HG03575 (cell line): ENCODE data around the gene SUPT7L.

ENCODE experiments used
- ATAC-seq: cut with Tn5 transposase; IDR thresholded peaks from one replicate; pipeline ENCODE4 v1.9.1; 2021; ENCODE audit not compliant: unreplicated experiment, insufficient number of reproducible peaks, low FRiP score; ENCODE audit errors: extremely low read depth

Gene SUPT7L

GRCh38 chr2:27663285-27664153 is at the start of gene SUPT7L, which contains the start of gene SLC4A1AP:
Gene SUPT7L, minus strand, starts transcription at chr2:27663614. Its CDS starts 1,422 bp downstream, at chr2:27662192.
Gene SLC4A1AP, plus strand, starts transcription at chr2:27663889. Its CDS starts 26 bp downstream, at chr2:27663915.
- no peak for ATAC-seq

DNA sequence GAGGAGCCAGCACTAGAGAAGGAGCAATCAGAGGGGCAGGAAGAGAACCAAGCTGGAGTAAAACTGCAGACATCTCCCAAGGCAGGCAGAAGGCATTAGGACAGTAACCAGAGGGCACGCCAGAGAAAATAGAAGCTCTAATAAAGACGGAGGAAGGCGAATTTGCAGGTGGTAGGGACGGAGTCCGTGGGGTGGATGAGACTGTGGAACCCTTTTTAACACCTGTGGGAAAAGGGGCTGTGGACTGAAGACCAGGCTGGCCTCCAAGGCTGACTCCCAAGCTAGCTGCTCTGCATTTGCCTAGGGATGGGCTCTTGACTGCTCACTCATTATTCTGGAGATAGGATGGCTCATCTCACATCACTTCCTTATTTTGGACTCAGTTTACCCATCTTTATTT is 49.8 kb upstream of the SUPT7L start:
- ATAC-seq: no peak

GRCh38 chr2:27712522-27712921 is 49.1 kb upstream of the SUPT7L start:
- ATAC-seq: no peak

DNA sequence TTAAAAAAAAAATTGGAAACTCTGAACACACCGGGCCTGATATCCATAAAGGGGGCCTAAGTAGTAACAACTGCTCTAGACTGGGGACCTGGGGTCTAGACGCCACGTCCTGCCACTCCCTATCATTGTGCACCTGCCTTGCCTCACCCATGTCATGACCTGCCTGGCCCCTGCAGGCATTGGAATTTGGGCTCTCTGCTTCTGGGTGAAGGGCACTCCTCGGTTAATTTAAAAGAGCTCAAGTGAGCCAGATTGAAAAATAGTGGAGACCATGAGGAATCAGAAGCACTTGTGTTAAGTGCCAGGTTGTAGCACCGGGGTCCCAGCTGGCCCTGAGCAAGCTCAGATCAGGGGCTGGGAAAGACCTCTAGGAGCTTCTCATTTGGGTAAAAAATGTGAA is 48.4 kb upstream of the SUPT7L start:
- no peak for ATAC-seq

GRCh38 chr2:27710640-27711430 is 47.4 kb upstream of the SUPT7L start:
- ATAC-seq: no peak

DNA sequence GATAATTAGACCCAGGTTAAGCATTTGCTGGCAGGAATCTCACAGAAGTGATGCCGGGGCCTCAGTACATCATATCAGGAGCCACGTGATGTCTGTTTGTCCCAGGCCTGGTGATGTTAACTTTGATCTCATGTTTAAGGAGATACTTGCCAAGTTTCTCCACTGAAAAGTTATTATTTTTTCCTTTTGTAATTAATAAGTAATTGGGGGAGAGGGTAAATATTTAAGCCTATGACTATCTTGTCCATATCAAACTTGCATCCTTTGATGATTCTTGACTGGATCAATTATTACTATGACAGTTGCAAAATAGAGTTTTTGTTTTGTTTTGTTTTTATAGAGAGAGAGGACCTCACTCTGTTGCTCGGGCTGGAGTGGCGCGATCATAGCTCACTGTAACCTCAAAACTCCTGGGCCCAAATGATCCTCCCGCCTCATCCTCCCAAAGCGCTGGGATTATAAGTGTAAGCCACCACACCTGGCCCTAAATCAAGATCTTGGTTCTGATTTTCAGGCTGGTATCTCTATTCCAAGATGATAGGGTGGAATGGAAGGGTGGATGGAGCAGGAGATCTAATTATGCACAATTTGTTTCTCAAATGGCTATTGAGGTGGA is 46.7 kb upstream of the SUPT7L start:
- no peak for ATAC-seq

- ATAC-seq: no peak
Measured at GRCh38 chr2:27709326-27709725, 45.9 kb upstream of the SUPT7L start.

DNA sequence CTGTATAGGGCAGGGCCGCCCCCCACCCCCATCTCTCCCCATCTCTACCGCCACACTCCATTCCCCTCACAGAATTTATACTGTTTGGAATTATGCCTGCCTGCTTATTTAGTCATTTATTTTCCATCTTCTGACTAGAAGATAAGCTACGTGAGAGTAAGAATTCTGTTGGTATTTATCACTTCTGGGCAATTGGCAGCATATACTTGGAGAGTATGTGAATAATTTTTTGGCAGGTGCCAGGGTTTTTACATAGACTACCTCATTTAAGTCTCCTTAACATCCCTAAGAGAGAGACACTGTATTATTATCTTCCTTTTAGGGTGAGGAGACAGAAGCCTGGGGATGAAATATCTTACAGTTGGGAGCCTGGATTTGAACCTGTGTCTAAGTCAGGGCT is 45.3 kb upstream of the SUPT7L start:
- no peak for ATAC-seq

DNA sequence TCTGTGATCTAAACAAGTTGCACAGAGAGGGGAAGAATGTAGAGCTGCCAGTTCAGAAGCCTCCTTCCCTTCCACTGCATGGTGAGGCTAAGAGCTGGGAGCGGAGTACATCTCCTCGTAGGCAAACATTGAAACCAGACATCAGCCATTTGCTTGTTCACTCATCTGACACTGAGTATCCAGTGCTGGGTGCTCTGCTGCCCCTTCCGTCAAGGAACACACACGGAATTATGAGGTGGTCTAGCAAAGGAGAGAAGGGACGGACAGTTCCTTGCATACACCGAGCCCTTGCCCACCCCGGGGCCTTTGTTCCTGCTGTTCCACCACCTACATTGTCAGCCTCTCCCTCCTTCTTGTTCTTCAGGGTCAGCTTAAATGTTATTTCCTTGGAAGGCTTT is 44.8 kb upstream of the SUPT7L start:
- ATAC-seq: no peak

GRCh38 chr2:27707462-27708256 is 44.2 kb upstream of the SUPT7L start:
- no peak for ATAC-seq

DNA sequence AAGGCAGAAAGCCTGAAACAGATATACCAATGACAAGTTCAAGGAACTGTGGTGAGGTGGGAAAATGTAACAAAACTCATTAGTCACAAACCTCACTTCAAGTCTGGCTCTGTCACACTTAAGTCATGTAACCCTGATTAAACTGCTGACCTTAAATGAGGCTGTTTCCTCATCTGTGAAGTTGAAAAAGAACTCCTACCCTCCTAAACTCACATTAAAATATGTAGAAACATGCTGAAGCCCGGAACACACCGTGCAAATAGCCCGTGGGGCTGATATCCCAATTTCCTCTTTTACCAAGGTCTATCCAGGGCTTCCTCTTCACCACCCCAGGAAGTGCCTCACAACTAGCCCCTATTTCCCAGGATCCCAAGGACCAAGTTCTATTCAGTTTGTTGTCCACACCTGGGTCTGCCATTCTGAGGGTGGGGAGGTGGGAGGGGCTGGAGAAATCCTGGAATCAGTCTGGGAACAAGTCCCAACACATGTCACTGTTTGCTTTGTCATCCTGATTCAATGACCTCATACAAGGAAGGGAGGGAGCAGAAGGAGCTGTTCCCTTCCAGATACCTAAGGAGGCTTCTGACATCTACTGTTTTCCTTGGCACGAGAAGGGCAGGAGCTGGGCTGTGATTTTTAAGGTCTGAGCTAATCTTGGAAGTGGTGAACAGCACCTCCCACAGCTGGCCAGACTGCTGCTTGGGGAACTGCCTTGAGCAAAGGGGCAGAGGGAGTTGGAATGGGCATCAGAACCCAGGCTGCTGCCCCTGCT is 42.6 kb upstream of the SUPT7L start:
- no peak for ATAC-seq

GRCh38 chr2:27704342-27704876 is 41.0 kb upstream of the SUPT7L start:
- no peak for ATAC-seq

GRCh38 chr2:27703638-27704341 is 40.4 kb upstream of the SUPT7L start:
- ATAC-seq: no peak

GRCh38 chr2:27702302-27702701 is 38.9 kb upstream of the SUPT7L start:
- ATAC-seq: no peak

GRCh38 chr2:27701676-27702075 is 38.3 kb upstream of the SUPT7L start:
- ATAC-seq: no peak

DNA sequence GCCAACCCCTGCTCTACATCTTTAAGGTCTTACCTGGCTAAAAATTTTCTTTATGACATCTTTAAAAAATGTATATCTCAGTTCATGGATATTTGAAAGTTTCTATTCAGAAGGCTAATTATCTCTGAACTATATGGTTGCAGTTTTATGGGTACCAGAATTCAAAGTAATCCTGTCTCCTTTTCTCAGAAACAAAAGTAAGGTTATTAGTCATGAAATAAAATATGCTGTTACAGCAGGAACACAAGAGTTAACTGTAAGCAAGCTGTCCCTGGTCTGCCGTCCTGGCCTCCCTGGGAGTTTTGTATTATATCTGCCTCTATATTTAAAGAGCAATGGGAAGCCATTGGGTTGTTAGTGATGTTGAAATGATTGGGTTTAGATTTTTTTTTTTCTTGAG is 34.2 kb upstream of the SUPT7L start:
- ATAC-seq: no peak

- no peak for ATAC-seq
Measured at GRCh38 chr2:27690052-27690451, 26.6 kb upstream of the SUPT7L start.
